ENCODE data around the gene TSHR. TPM values are rescaled to one million over a fixed set of nuclear protein-coding genes. Genes with fewer than 3 reads are reported as not detected.

Gene TSHR
- total RNA-seq, 2 experiments from 2014 or later: 4.9 to 40.0 TPM

DNA sequence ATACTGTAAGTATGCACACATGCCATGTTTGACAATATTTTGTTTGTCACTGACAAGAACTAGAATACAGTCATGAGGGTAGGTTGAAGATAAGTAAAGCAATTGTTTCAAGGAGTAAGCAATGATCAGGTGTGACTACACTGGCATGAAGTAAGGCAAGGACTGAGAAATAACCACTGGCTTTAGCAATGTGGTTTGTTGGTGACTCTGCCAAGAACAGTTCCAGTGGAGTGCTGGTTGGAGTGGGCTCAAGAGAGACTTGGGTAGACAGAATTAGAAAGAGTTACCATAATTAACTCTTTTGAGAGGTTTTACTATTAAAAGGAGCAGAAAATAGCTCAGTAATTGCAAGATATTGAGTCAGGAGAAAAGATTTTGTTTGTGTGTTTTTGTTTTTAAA is 135.7 kb downstream of the TSHR start:
- H3K79me2 ChIP-seq (ENCODE audit: insufficient read depth, low read depth, low read length): no peaks in the 10 kb centered on the region
- no peaks in the 10 kb centered on the region for H3K9me2 ChIP-seq (ENCODE audit: insufficient read depth, low read length)
- BruUV-seq (replicated peaks): no TSS peak
- no peak overlapping the region for H3K27ac ChIP-seq (ENCODE audit: low read depth, low read length, poor library complexity, severe bottlenecking)
- POLR2A ChIA-PET: no interaction called here
- TF ChIP-seq CTCF (conservative IDR thresholded peaks at IDR 0.05; ENCODE audit: low read length): no peak
- TF ChIP-seq EZH2phosphoT487 (IDR thresholded peaks at IDR 0.05; ENCODE audit: borderline replicate concordance, low read depth, low read length): no peak
- no peak overlapping the region for H3K4me2 ChIP-seq (ENCODE audit: low read length)
- DNase-seq (ENCODE audit: low spot score): no peak
- intact Hi-C loops (cut with micrococcal nuclease; ENCODE audit: unreplicated experiment): no loop called here
- no peak overlapping the region for H3K4me3 ChIP-seq (ENCODE audit: low read depth, low read length, poor library complexity, severe bottlenecking)
- no peaks in the 10 kb centered on the region for H3K9me3 ChIP-seq (ENCODE audit: low read length)
- CTCF ChIA-PET (ENCODE audit: unreplicated experiment): no interaction called here
- H4K20me1 ChIP-seq (ENCODE audit: insufficient read depth, low read length): no peaks in the 10 kb centered on the region
- H3K4me1 ChIP-seq (ENCODE audit: insufficient read depth, low read length, poor library complexity, severe bottlenecking): no peaks in the 10 kb centered on the region
- no peak overlapping the region for H2AFZ ChIP-seq (ENCODE audit: low read length)
- no peaks in the 10 kb centered on the region for H3K36me3 ChIP-seq (ENCODE audit: insufficient read depth, low read length)

DNA sequence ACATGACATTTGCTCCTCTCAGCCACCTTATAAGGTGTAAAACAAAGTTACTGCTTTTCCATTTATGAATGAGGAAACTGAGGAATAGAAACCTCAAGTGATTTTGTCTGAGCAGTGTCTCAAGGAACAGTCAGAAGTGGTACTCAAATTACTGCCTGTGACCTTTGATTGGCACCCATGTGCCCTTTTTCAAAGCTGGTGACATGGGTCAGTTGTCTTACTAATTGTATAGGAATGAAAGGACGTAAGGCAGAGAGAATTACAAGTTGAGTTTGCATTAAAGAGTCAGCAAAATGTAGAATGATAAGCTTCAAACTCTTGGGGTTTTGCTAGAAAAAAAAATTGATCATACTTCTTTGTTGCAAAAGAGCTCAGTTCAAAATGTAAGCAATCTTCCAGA is 136.2 kb downstream of the TSHR start:
- DNase-seq (ENCODE audit: low spot score): no peak
- ChIA-PET POLR2A (interaction anchor here (0.6 to 0.7 kb wide), 2 partner anchors 26 to 1251 kb away, joined by 3 to 4 read pairs; no protein-coding TSS in a partner anchor), CTCF (ENCODE audit: unreplicated experiment) (no interaction called here)
- H3K27ac ChIP-seq (ENCODE audit: low read depth, low read length, poor library complexity, severe bottlenecking): no peak overlapping the region
- H3K9me3 ChIP-seq (ENCODE audit: low read length): no peaks in the 10 kb centered on the region
- no peak overlapping the region for H3K4me2 ChIP-seq (ENCODE audit: low read length)
- H3K36me3 ChIP-seq (ENCODE audit: insufficient read depth, low read length): no peaks in the 10 kb centered on the region
- H4K20me1 ChIP-seq (ENCODE audit: insufficient read depth, low read length): no peaks in the 10 kb centered on the region
- no peaks in the 10 kb centered on the region for H3K79me2 ChIP-seq (ENCODE audit: insufficient read depth, low read depth, low read length)
- H3K4me3 ChIP-seq (ENCODE audit: low read depth, low read length, poor library complexity, severe bottlenecking): no peak overlapping the region
- H3K4me1 ChIP-seq (ENCODE audit: insufficient read depth, low read length, poor library complexity, severe bottlenecking): no peaks in the 10 kb centered on the region
- no peaks in the 10 kb centered on the region for H3K9me2 ChIP-seq (ENCODE audit: insufficient read depth, low read length)
- intact Hi-C loops (cut with micrococcal nuclease; ENCODE audit: unreplicated experiment): no loop called here
- TF ChIP-seq CTCF (conservative IDR thresholded peaks at IDR 0.05; ENCODE audit: low read length) (no peak), EZH2phosphoT487 (IDR thresholded peaks at IDR 0.05; ENCODE audit: borderline replicate concordance, low read depth, low read length) (no peak)
- no peak overlapping the region for H2AFZ ChIP-seq (ENCODE audit: low read length)
- no TSS peak for BruUV-seq (replicated peaks)

GRCh38 chr14:81093651-81094050 is 138.2 kb downstream of the TSHR start:
- H3K4me1 ChIP-seq (ENCODE audit: insufficient read depth, low read length, poor library complexity, severe bottlenecking): no peaks in the 10 kb centered on the region
- no peak overlapping the region for H2AFZ ChIP-seq (ENCODE audit: low read length)
- TF ChIP-seq CTCF (conservative IDR thresholded peaks at IDR 0.05; ENCODE audit: low read length): no peak
- TF ChIP-seq EZH2phosphoT487 (IDR thresholded peaks at IDR 0.05; ENCODE audit: borderline replicate concordance, low read depth, low read length): no peak
- POLR2A ChIA-PET: interaction anchor here (0.7 to 0.9 kb wide), 2 partner anchors 9 to 1360 kb away, joined by 3 to 7 read pairs; no protein-coding TSS in a partner anchor
- no TSS peak for BruUV-seq (replicated peaks)
- DNase-seq (ENCODE audit: low spot score): no peak
- H3K4me3 ChIP-seq (ENCODE audit: low read depth, low read length, poor library complexity, severe bottlenecking): no peak overlapping the region
- H3K9me3 ChIP-seq (ENCODE audit: low read length): no peaks in the 10 kb centered on the region
- no peaks in the 10 kb centered on the region for H3K9me2 ChIP-seq (ENCODE audit: insufficient read depth, low read length)
- no peak overlapping the region for H3K27ac ChIP-seq (ENCODE audit: low read depth, low read length, poor library complexity, severe bottlenecking)
- no peak overlapping the region for H3K4me2 ChIP-seq (ENCODE audit: low read length)
- CTCF ChIA-PET (ENCODE audit: unreplicated experiment): no interaction called here
- intact Hi-C loops (cut with micrococcal nuclease; ENCODE audit: unreplicated experiment): no loop called here
- no peaks in the 10 kb centered on the region for H3K36me3 ChIP-seq (ENCODE audit: insufficient read depth, low read length)
- no peaks in the 10 kb centered on the region for H4K20me1 ChIP-seq (ENCODE audit: insufficient read depth, low read length)
- no peaks in the 10 kb centered on the region for H3K79me2 ChIP-seq (ENCODE audit: insufficient read depth, low read depth, low read length)

All from OCI-LY7 (cell line).